BLaER1 (cell line): Measurements from ENCODE around the gene PSG6.
"Not testable (repeated sequence)": the region's sequence is repeated elsewhere in the genome, so short reads cannot be mapped to it uniquely, and the experiment has no call there.

Experiments
- H3K27ac ChIP-seq: shearing (Covaris generic); formaldehyde crosslinking; 2 replicates; pipeline ENCODE4 v1.8.1; 2022
- H3K27me3 ChIP-seq: shearing (Covaris generic); formaldehyde crosslinking; 2 replicates; pipeline ENCODE4 v1.8.1; 2022
- H3K36me3 ChIP-seq: shearing (Covaris generic); formaldehyde crosslinking; 2 replicates; pipeline ENCODE4 v1.8.1; 2022
- H3K4me1 ChIP-seq: shearing (Covaris generic); formaldehyde crosslinking; 2 replicates; pipeline ENCODE4 v1.8.1; 2022
- H3K4me2 ChIP-seq: shearing (Covaris generic); formaldehyde crosslinking; 2 replicates; pipeline ENCODE4 v1.8.1; 2022
- H3K4me3 ChIP-seq: shearing (Covaris generic); formaldehyde crosslinking; 2 replicates; pipeline ENCODE4 v1.8.1; 2022
- H3K9ac ChIP-seq: shearing (Covaris generic); formaldehyde crosslinking; 2 replicates; pipeline ENCODE4 v1.8.1; 2022
- H3K9me3 ChIP-seq: shearing (Covaris generic); formaldehyde crosslinking; 2 replicates; pipeline ENCODE4 v1.8.1; 2022
- H4K20me1 ChIP-seq: shearing (Covaris generic); formaldehyde crosslinking; 2 replicates; pipeline ENCODE4 v1.8.1; 2022
- Cebpa-rat ChIP-seq: shearing (Covaris generic); IDR thresholded peaks from 2 replicates; pipeline ENCODE4 v1.8.1; 2022

PSG6 gene

DNA sequence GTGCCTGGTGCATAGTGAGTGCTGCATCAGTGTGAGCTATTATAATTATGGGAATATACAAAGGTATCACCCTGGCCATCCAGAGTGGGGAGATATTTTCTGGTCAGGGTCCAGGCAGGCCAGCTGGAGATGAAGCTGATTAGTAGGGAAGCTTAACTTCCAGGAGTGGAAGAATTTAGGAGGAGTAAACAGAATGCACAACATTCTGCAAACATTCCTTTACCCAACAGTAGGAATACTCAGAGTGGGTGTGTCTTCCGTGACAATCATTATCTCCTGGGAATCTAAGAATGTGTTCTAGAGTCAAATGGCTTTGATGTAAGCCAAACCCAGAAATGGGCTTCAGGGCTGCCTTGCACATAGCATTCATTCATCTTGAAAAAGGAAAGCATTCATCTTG is 19.0 kb downstream of the PSG6 start:
- H3K27ac ChIP-seq, result not testable (repeated sequence)

DNA sequence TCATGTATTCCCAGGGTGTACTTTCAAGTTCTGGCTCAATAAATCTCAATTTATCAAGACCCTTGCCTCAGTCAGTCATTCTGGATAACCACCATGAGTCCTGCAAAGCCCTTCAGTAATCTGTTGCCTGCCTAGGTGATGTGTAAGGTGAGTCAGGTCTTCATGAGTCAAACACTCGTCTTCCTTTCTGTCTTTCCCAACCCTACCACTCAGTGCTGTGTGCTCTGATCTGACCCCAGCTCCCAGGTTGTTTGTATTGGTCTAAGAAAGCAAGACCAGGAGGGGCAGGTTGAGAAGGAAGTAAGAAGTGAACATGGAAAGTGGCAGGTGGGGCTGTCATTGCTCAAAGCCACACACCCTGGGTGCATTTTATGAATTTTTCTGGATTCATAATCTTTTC is 20.0 kb downstream of the PSG6 start:
- H3K4me2 ChIP-seq, result not testable (repeated sequence)

More for the DNA sequence above, 19.0 kb downstream of the PSG6 start:
- not testable (repeated sequence) for H3K4me1 ChIP-seq, H3K9ac ChIP-seq, H3K9me3 ChIP-seq, H3K27me3 ChIP-seq, H3K4me2 ChIP-seq, H3K36me3 ChIP-seq, H3K4me3 ChIP-seq, H4K20me1 ChIP-seq

DNA sequence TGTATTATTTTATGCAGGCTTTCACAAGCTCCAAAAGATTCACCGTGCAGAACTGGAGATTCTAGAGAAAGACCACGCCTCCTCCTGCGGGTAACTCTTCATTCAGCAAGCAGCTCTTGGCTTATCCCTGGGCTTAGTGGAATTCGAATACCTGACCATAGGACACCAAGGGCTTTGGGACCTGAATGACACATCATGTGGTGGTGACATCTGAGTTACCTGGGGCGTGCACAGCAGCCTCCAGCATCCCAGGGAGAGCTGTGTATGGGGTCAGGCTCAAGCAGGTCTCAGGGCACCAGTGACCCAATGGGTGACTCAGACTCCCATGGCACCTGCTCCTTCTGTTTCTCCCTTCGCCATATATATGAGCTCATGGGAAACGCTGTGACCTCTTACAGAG is 27.2 kb downstream of the PSG6 start:
- H3K27me3 ChIP-seq, H3K4me2 ChIP-seq, H3K4me1 ChIP-seq, H3K9ac ChIP-seq, H3K36me3 ChIP-seq, H3K4me3 ChIP-seq, H3K27ac ChIP-seq, H4K20me1 ChIP-seq, H3K9me3 ChIP-seq: not testable (repeated sequence)

More for the DNA sequence above, 20.0 kb downstream of the PSG6 start:
- H3K27ac ChIP-seq, H3K4me3 ChIP-seq, H3K9ac ChIP-seq, H3K4me1 ChIP-seq, H3K27me3 ChIP-seq, H3K9me3 ChIP-seq, H4K20me1 ChIP-seq, H3K36me3 ChIP-seq: not testable (repeated sequence)

DNA sequence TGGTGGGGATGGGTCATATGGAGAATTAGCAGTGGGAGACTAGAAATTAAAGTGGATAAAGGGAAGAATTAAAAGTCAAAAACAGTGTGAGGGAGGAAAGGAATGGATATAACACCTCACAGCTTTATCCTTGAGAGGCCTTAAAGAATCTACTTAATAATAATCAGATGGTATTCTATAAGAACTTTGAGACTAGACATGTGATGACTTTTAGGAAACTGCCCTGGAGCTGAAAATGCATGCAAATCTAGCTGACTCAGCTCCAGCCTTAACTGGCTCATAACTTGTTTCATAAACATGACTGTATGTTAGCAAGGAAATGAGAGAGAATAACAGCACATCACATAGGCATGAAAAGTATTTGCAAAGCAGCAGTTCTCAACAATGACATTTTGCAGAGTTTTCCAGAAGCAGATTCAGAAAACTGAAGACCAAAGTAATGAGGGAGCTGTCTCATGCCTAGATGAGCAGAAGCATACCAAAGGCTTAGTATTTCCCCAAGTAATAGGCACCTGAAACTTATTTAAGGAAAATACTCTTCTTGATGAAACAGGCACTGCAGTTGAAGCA is 29.7 kb downstream of the PSG6 start:
- H3K9ac ChIP-seq, H3K4me3 ChIP-seq, H3K4me2 ChIP-seq, H3K9me3 ChIP-seq, H3K4me1 ChIP-seq, H3K27ac ChIP-seq, H3K36me3 ChIP-seq, H3K27me3 ChIP-seq, H4K20me1 ChIP-seq: not testable (repeated sequence)

DNA sequence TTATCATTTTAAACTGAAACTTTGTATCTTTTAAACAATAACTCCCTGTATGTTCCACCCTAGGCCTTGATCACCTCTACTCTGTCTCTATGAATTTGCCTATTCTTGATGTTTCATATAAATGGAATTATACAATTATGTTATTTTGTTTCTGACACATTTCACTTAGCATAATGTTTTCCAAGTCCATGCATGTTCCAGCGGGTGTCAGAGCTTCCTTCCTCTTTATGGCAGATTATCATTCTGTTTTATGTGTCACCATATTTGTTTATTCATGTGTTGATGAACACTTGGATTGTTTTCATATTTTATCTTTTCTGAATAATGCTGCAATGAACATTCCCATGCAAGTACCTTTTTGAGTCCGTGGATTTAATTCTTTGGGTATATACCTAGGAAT is 35.0 kb downstream of the PSG6 start:
- H3K4me2 ChIP-seq, H4K20me1 ChIP-seq, H3K9ac ChIP-seq, H3K27me3 ChIP-seq, H3K4me1 ChIP-seq, H3K4me3 ChIP-seq, H3K9me3 ChIP-seq, H3K27ac ChIP-seq, H3K36me3 ChIP-seq: not testable (repeated sequence)

DNA sequence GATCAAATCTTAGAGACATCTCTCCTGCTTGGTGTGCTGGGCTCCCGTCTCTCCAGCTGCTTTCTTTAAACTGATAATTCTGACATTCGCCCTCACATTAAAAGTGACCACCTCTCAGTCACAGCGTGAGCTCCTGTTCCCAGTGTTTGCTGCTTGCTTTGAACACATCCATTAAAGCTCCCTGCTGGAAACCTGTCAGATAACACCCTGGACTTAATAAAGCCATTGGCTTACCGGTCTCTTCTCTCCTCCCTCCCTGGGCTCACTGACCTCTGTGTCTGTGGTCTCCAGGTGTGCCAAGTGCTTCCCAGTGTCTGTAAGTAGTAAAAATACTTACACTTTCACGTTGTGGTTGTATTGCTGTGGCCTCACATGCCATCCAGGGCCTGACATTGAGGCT is 35.7 kb downstream of the PSG6 start:
- H3K36me3 ChIP-seq, H3K27ac ChIP-seq, H3K4me3 ChIP-seq, H3K9ac ChIP-seq, H4K20me1 ChIP-seq, H3K27me3 ChIP-seq, H3K4me2 ChIP-seq, H3K4me1 ChIP-seq, H3K9me3 ChIP-seq: not testable (repeated sequence)

DNA sequence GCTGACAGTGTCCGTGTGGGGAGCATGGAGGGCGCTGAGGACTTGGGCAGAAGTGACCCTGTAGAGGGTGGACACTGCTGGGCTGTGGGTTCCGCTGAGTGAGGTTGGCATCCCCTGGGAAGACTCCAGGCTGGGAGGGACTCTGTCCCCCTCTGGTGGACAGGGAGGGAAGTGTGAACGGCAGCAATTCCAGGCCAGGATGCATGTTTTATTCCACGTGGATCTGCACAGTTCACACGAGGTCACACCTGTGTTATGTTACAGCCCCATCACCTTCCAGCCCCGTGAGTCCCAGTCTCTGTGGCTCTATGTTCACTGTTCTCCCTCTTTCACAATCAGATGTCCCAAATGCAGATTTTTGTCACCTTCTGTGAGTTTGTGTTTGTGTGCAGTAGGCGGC is 36.4 kb downstream of the PSG6 start:
- not testable (repeated sequence) for H3K4me3 ChIP-seq, H3K4me1 ChIP-seq, H3K9ac ChIP-seq, H3K9me3 ChIP-seq, H3K4me2 ChIP-seq, H3K27me3 ChIP-seq, H3K27ac ChIP-seq, H3K36me3 ChIP-seq, H4K20me1 ChIP-seq

DNA sequence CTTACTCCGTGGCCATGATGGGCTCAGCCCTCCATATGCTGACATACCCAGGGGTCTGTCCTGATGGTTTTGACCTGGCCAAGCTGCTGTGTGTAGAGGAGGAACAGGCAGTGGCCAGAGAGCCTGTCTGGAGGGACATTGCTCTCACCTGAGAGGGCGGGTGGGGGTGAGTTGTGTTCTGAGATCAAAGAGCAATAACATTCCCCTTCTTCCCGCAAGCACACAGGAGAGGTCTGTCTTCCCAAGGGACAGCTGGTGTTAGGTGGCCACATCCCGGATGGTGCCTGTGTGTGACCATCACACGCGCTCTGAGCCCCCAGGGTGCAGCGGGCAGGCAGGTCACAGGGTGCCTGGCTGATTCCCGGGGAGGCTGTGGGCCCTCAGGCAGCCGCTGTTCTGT is 37.1 kb downstream of the PSG6 start:
- not testable (repeated sequence) for H3K4me3 ChIP-seq, H3K9ac ChIP-seq, H3K27ac ChIP-seq, H3K36me3 ChIP-seq, H3K27me3 ChIP-seq, H4K20me1 ChIP-seq, H3K9me3 ChIP-seq, H3K4me2 ChIP-seq, H3K4me1 ChIP-seq

DNA sequence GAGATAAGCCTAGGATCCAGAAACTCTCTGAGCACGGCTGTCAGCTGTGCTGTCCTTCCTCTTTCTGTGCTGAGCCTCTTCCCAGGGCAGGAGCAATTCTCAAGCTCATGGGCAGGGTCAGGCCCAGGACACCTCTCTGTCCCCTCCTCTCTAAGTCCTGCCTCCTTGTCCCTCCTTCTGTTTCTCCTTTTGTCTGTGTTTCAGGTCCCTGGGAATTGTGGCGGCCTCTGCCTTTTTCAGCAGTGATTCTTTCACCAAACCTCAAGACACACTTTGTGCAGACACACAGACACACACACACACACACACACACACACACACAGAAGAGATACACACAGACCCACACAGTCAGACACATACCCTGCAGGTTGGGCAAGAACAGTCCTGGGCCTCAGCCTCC is 38.1 kb downstream of the PSG6 start, which contains the start of gene PSG1:
Gene PSG1, minus strand, starts transcription at position 101 of the 400 bp plus-strand sequence. CDS start 132 bp downstream, outside the sequence.
- TF ChIP-seq Cebpa-rat, result no peak
- no peak within 1 kb of the TSS for H3K4me3 ChIP-seq

DNA sequence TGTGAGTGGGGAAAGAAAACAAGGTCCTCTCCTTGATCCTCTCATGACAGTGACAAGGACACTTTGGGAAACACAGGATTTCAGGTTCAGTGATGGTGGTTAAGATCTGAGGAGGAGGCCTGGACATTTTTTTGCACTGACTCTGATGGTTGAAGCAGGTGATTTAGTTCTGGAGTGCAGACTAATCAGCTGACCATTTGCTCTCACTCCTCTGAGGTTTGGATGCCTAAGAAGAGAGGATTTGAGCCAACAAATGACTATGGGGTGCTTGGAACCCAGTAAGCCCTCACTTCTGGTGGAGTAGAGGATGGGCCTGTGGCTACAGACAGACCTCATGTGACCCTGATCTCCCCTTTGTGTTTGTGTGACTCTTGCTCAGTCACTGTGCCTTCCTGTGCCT is 41.1 kb downstream of the PSG6 start:
- H3K36me3 ChIP-seq, H3K4me1 ChIP-seq, H4K20me1 ChIP-seq, H3K4me3 ChIP-seq, H3K27me3 ChIP-seq, H3K4me2 ChIP-seq, H3K27ac ChIP-seq, H3K9ac ChIP-seq, H3K9me3 ChIP-seq: not testable (repeated sequence)

More for the DNA sequence above, 38.1 kb downstream of the PSG6 start, which contains the start of gene PSG1:
- Histone ChIP-seq H3K4me2 (no peak within 1 kb of the TSS), H3K36me3 (no peaks in the 10 kb centered on the region), H3K9me3 (no peaks in the 10 kb centered on the region), H4K20me1 (no peaks in the 10 kb centered on the region), H3K27me3 (no peaks in the 10 kb centered on the region), H3K9ac (no peak within 1 kb of the TSS), H3K27ac (no peak within 1 kb of the TSS), H3K4me1 (no peaks in the 10 kb centered on the region)

DNA sequence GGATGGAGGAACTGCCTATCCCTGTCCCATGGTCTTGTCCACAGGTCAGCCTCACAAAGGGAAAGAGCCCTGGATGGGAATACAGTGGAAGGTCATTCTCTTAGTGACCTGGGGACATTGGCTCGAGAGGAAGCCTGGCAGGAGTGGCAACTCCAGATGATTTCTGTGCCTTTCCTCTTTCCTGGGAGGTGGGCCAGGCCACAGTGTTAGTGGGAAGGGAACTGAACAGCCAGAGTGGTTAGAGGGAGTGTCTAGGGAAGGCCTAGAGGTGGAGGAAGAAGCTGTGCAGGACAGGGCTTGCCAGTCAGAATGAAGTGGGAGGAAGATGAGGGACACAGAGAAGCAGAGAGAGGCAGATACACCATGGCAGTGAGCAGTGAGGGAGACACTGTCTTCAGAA is 41.8 kb downstream of the PSG6 start:
- not testable (repeated sequence) for H3K4me2 ChIP-seq, H3K9me3 ChIP-seq, H3K27me3 ChIP-seq, H4K20me1 ChIP-seq, H3K27ac ChIP-seq, H3K9ac ChIP-seq, H3K4me1 ChIP-seq, H3K36me3 ChIP-seq, H3K4me3 ChIP-seq

DNA sequence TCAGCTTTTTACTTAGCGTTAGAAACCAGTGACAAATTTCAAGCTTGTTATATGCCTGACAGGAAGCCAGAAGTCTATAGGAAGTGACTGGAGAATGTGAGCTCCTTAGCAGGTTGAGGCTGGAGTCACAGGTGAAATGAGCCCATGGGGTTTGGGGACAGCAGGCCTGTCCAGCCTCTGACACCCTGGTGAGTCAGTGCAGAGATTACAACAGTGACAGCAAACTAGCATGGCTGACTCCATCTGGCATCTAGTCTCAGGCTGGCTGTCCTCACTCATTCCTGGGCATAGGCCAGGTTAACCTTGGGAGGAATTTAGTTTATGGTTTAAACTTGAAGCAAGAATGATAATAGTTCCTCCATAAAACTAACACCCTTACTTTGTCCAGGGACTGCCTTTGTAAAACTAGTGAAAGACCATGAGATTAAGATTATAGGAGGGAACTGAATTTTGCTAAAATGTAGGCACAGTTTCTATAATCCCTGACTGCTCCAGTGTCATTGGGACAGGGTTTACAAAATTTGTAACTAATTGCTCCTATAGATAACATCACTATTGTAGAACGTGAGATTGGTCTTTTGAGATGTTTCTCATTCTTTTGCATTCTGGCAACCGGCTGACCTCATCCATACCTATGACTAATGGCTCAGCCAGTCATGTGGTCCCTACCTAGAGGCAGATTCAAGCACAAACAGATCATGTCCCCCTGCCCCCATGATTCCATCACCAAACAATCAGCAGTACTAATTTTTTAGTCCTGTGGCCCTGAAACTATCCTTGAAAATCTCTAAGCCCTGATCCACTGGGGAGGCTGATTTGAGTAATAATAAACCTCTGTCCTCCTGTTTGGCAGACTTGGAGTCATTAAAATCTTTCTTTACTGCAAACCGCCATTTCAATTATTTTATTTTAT is 42.5 kb downstream of the PSG6 start:
- H3K27me3 ChIP-seq, H3K4me3 ChIP-seq, H3K9me3 ChIP-seq, H3K9ac ChIP-seq, H3K27ac ChIP-seq, H3K4me1 ChIP-seq, H3K4me2 ChIP-seq, H3K36me3 ChIP-seq, H4K20me1 ChIP-seq: not testable (repeated sequence)

DNA sequence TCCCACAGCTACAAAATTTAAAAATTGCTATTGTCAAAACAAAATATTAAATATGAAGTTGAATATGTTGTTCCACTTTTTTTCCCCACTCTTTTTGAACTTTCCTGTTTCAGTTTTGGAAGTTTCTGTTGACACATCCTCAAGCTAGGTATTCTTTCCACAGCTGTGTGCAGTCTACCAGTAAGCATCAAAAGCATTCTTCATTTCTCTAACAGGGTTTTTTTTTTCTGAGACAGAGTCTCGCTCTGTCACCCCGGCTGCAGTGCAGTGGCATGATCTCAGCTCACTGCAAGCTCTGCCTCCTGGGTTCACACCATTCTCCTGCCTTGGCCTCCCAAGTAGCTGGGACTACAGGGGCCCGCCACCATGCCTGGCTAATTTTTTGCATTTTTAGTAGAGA is 43.6 kb downstream of the PSG6 start:
- H3K9ac ChIP-seq, H3K9me3 ChIP-seq, H3K36me3 ChIP-seq, H3K4me3 ChIP-seq, H3K27ac ChIP-seq, H4K20me1 ChIP-seq, H3K4me2 ChIP-seq, H3K4me1 ChIP-seq, H3K27me3 ChIP-seq: not testable (repeated sequence)
